RWPE1 (cell line): ENCODE measurements around the gene KCNIP1.

Experiments
- CTCF ChIA-PET: fragments of 350-600 bp; sonication (Branson Sonifier 250); formaldehyde crosslinking; extraction: SDS; loops from one replicate; lab custom pipeline; 2021; lab: Yijun Ruan, JAX
- POLR2A ChIA-PET: fragments of 400-600 bp; formaldehyde crosslinking; extraction: SDS; loops from one replicate; lab custom pipeline; 2020; ENCODE audit warnings: antibody characterized with exemption; ENCODE audit not compliant: low non-redundant PET; lab: Yijun Ruan, JAX
- DNase-seq: peaks from one replicate; pipeline ENCODE4 v3.0.0; 2012; ENCODE audit warnings: low spot score
- H3K27ac ChIP-seq: fragments of 450-650 bp; 2 replicates; pipeline ENCODE4 v1.5.1; 2017
- TF ChIP-seq, protein P1 (sequence below): fragments of 450-650 bp; conservative IDR thresholded peaks from 2 replicates; pipeline ENCODE4 v1.5.1; 2017; ENCODE audit warnings: low read depth, mild to moderate bottlenecking

Gene KCNIP1

GRCh38 chr5:170591054-170591453 lies 87.2 kb downstream of the KCNIP1 start:
- ChIA-PET POLR2A (no interaction called here), CTCF (no interaction called here)
- no peak overlapping the region for H3K27ac ChIP-seq
- TF ChIP-seq, protein P1, sequence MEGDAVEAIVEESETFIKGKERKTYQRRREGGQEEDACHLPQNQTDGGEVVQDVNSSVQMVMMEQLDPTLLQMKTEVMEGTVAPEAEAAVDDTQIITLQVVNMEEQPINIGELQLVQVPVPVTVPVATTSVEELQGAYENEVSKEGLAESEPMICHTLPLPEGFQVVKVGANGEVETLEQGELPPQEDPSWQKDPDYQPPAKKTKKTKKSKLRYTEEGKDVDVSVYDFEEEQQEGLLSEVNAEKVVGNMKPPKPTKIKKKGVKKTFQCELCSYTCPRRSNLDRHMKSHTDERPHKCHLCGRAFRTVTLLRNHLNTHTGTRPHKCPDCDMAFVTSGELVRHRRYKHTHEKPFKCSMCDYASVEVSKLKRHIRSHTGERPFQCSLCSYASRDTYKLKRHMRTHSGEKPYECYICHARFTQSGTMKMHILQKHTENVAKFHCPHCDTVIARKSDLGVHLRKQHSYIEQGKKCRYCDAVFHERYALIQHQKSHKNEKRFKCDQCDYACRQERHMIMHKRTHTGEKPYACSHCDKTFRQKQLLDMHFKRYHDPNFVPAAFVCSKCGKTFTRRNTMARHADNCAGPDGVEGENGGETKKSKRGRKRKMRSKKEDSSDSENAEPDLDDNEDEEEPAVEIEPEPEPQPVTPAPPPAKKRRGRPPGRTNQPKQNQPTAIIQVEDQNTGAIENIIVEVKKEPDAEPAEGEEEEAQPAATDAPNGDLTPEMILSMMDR = no peak
- no peak for DNase-seq

DNA sequence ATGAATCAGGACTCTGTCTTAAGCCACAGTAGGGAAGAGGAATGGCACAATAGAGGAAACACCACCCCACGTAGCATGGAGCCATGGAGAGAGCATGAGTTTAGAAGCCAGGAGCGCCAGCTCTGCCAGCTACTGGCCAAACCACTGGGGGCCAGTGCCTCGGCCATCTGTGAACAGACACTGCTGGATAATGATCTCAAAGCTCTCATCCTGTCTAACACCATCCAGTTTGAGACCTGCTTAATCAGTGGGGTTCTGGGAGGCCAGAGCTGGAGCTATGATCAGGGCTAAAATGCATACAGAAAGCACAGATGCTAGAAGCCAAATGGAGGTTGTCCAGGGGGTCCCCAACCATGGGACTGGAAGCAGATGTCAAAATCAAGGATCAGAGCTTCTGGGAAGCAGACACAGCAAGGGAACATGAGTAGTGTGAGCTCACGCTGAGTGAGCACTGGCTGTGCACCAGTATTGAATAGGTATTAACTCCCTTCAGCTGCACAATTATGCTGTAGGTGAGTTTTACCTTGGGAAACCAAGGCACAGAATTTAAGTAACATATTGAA lies 92.7 kb downstream of the KCNIP1 start:
- TF ChIP-seq, protein P1 = no peak
- ChIA-PET CTCF (interaction anchor here (0.6 to 1.3 kb wide), 5 partner anchors 11 to 895 kb away, joined by 3 to 7 read pairs (median 4); no protein-coding TSS in a partner anchor), POLR2A (no interaction called here)
- H3K27ac ChIP-seq = 0 out of 2 replicates have a peak overlapping the region, but pooled peaks have one; percentile 37
- DNase-seq = no peak

- H3K27ac ChIP-seq = peak overlapping the region; percentile 37; the same call in 1 of the 2 replicates
- CTCF ChIA-PET = interaction anchor here (0.6 to 1.3 kb wide), 4 partner anchors 12 to 896 kb away, joined by 3 to 7 read pairs (median 4); no protein-coding TSS in a partner anchor
- TF ChIP-seq, protein P1 = no peak
- POLR2A ChIA-PET = no interaction called here
- peak; percentile 62 for DNase-seq
These were observed 93.4 kb downstream of the KCNIP1 start for GRCh38 chr5:170597109-170597751.

GRCh38 chr5:170597872-170598271 lies 94.1 kb downstream of the KCNIP1 start:
- no peak overlapping the region for H3K27ac ChIP-seq
- DNase-seq = no peak
- POLR2A ChIA-PET = no interaction called here
- TF ChIP-seq, protein P1 = no peak
- CTCF ChIA-PET = no interaction called here

GRCh38 chr5:170599756-170600155 lies 95.9 kb downstream of the KCNIP1 start:
- DNase-seq = no peak
- no peak overlapping the region for H3K27ac ChIP-seq
- ChIA-PET CTCF (interaction anchor here (0.6 to 1.2 kb wide), 4 partner anchors 24 to 266 kb away, joined by 3 to 6 read pairs (median 3); no protein-coding TSS in a partner anchor), POLR2A (no interaction called here)
- TF ChIP-seq, protein P1 = no peak

- TF ChIP-seq, protein P1 = no peak
- no peak for DNase-seq
- ChIA-PET CTCF (interaction anchor here (1.5 kb wide), 1 partner anchor 167 kb away, joined by 5 read pairs; no protein-coding TSS in a partner anchor), POLR2A (no interaction called here)
- H3K27ac ChIP-seq = no peak overlapping the region
These were observed 97.8 kb downstream of the KCNIP1 start for GRCh38 chr5:170601619-170602018.
